HG02623 (cell line): ENCODE data around the gene NFAT5.

Experiments
- ATAC-seq: cut with Tn5 transposase; IDR thresholded peaks from one replicate; pipeline ENCODE4 v1.9.1; 2021; ENCODE audit warnings: moderate library complexity; ENCODE audit not compliant: unreplicated experiment

Gene NFAT5

DNA sequence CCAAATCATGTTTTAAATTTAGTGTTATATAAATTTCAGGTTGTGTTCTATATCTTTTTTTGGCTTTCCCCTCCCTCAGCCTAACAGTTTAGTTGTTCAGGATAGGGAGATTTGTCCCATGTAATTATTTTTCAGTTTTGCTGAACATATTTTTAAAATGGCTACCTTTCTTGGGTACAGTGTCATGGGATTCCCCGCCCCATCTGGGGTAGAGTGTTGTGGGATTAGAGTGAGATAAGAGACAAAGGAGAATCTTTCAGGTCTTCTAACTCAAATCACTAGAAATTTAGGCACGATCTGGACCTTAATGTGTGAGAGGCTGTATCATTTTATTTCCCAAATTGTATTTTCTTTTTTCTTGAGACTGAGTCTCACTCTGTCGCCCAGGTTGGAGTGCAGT is 24.8 kb downstream of the NFAT5 start:
- ATAC-seq = no peak

GRCh38 chr16:69593751-69594255 is 28.0 kb downstream of the NFAT5 start:
- no peak for ATAC-seq

- ATAC-seq = no peak
These were observed 29.6 kb downstream of the NFAT5 start for GRCh38 chr16:69595127-69596036.

DNA sequence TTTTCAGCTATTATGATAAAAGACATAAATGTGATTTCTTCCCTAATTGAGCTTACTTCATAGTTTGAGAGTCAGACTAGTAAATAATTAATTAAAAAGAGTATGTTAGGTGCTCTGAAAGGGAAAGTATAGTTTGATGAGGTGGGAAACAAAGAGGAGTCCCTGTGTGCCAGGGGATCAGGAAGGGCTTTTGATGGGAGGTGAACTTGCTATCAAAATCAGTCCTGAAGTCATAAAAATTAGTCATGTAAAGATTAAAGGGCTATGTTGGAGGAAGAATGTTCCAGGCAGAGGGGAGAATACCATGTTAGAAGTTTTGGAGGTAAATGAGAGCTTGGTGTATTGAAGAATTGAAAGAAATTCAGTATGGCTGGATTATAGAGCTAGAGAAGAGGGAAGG is 31.0 kb downstream of the NFAT5 start:
- no peak for ATAC-seq

GRCh38 chr16:69598045-69598444 is 32.3 kb downstream of the NFAT5 start:
- no peak for ATAC-seq

DNA sequence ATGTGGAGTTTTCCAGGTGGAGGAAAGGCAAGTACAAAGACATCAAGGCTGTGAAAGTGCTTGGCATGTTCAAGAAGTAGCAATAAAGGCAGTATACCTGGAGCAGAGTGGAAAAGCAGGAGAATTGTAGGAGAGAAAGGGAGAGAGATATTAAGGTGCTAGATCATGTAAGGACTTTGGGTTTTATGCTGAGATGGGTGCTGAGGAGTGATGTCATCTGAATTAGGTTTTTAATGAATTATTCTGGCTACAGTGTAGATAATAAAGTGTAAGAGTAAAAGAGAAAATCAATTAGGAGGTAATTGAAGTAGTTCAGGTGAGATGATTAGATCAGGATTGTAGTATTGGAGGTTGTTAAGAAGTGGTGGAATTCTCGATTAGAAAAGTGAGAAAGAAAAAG is 34.0 kb downstream of the NFAT5 start:
- no peak for ATAC-seq

DNA sequence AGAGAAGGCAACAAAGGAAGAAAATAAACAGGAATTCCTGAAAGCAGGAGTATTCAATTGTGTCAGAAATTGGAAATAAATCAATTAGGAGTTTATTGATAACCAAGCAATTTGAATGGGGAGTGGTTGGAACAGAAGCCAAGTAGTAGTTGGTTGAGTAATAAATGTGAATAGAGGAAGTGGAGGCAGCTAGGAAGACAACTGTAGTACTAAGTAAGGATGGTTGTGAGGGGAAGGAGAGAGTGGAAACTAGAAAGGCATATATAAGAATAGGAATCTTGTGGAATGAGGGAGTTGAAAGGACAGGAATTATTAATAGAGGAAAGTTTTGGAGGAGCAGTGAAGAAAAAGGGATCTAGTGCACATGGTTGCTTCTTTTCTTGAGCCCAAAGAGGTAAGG is 34.4 kb downstream of the NFAT5 start:
- ATAC-seq = no peak

GRCh38 chr16:69601250-69601649 is 35.5 kb downstream of the NFAT5 start:
- no peak for ATAC-seq

- no peak for ATAC-seq
These were observed 41.2 kb downstream of the NFAT5 start for GRCh38 chr16:69606985-69607384.

DNA sequence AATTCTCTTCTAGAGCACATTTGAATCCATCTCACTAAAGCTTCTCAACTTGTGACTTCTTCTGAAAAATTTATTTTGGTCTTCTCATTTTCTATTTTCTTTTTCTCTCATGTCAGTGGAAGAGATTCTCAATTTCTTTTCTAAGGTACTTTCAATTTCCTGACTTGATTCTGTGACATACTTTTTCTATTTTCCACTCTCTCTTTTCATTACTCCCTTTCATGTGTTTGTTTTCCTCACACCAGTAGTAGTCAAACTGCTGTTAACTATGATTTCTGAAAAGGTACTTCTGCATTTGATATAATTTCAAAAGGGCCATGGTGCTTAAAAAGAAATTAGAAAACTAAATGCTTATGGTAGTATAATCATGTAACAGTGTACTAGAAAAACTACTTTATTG is 41.9 kb downstream of the NFAT5 start:
- ATAC-seq = no peak

GRCh38 chr16:69610356-69610755 is 44.6 kb downstream of the NFAT5 start:
- ATAC-seq = no peak

GRCh38 chr16:69611103-69611640 is 45.4 kb downstream of the NFAT5 start:
- no peak for ATAC-seq

GRCh38 chr16:69613378-69614154 is 47.8 kb downstream of the NFAT5 start:
- no peak for ATAC-seq

- ATAC-seq = no peak
These were observed 49.8 kb downstream of the NFAT5 start for GRCh38 chr16:69615528-69615927.

DNA sequence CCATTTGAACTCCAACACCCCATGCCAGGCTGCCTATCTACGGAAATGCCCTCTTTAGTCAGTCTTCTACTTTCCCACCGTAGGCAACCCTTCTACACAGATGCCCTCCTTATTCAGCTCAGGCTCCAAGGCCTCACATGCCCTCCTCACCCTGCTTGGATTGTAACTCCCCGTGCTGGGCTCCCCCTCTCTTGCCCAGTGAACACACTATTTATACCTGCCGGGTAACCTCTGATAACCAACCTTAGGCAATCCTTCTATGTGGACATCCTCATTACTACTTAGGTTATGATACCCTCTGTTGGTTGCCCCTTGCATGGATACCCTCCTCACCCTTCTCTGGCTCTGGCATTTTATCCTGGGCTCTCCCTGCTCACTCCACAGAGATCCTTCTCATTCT is 50.3 kb downstream of the NFAT5 start:
- ATAC-seq = no peak

GRCh38 chr16:69618307-69618706 is 52.5 kb downstream of the NFAT5 start:
- ATAC-seq = no peak

DNA sequence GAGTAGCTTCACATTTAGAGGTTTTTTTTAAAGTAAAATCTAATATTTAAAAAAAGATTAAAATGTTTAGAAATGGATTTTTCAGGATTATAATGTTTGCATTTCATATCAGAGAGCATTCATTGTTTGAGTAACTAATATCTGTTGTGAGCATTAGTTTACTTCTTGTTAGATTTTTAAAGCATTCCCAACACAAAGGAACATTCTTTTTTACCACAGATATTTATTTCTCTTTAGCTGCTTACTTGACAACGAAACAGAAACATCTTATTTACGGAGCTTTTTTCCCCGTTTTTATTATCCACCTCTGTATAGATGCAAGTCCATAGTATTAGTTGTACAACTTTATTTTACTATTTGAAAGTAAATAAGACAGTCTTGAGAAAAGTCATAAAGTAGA is 53.0 kb downstream of the NFAT5 start:
- no peak for ATAC-seq

GRCh38 chr16:69619514-69619913 is 53.7 kb downstream of the NFAT5 start:
- ATAC-seq = no peak

DNA sequence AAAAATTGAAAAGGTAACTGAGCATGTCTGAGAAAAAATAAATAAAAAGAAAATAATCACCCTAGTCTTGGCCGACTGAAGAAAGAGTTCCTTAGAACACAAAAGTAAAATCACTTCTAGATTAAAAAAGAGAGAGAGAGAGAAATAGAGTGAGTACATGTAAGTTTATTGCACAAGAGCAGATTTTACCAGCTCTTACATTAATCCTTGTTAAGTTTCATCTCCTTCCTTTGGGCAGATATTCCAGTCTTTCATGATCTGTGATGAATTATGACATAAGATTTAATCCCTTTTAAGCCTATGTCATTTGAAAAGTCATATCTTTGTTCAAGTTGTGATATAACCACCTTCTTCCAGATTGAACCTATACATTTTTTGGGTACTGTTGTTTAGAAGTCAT is 54.8 kb downstream of the NFAT5 start:
- no peak for ATAC-seq

DNA sequence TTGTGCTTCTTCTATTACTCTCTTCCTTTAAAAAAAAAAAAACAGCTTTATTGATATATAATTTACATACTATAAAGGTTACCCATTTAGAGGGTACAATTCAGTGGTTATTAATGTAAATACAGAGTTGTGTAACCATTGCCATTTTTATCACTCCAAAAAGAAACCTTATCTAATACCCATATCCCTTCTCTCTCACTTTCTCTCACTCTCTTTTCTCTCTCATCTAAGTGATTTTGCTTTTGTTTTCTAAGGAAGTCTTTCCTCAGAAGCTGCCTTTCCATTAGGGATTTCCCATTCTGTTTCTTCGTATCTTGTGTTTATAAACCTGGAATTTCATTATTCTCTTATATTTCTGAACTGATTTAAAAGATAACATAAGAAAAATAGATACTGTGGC is 55.5 kb downstream of the NFAT5 start:
- ATAC-seq = no peak

GRCh38 chr16:69626256-69626655 is 60.5 kb downstream of the NFAT5 start:
- ATAC-seq = no peak

DNA sequence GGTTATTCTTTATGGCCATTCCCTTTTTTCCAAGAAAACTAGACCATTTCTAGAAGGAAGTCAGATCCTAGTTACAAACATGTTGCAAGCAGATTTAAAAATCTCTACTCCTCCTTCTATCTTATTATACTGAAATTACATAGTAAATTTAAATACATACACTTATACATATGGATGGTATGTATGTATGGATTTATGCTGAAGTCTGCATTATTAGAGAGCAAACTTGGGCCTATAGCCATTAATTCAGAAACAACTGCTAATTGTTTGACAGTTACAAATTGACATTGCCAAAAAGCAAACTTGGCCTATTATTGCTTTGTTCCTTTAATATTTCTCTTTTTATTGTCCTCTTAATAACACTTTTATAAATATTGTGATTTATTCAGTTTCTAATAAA is 67.1 kb downstream of the NFAT5 start:
- ATAC-seq = no peak
